Right ventricle myocardium inferior (tissue), 1 donor: Measurements from ENCODE around the gene ELMO1. TPM values are rescaled to one million over a fixed set of nuclear protein-coding genes. Genes with fewer than 3 reads are reported as not detected.
A peak's percentile ranks its signal among the peaks of the same experiment; 100 is the strongest.

Experiments used
- ATAC-seq: fragments of 200-7000 bp; cut with Tn5 transposase; one replicate; pipeline ENCODE4 v1.9.1; 2020; ENCODE audit warnings: mild to moderate bottlenecking, moderate library complexity
- DNase-seq: peaks from one replicate; pipeline ENCODE4 v3.0.0; 2021; ENCODE audit errors: missing footprints
- intact Hi-C: fragments of 100-400 bp; cut with DNase I; formaldehyde crosslinking; loops from one replicate; pipeline ENCODE4 v1.11.0; 2022
- total RNA-seq: library from RNA; stranded (reverse); fragmentation: NEBNext Ultra II Directional; extraction: Animal tissue kit (Norgen Biotek cat#: 25700); gene quantifications from one replicate; pipeline ENCODE4 v1.2.1, GENCODE V29; 2021
- donor health status: DM: no; HTN: yes; CAD: no; lungs with severe emphysema.

Gene ELMO1
- total RNA-seq, 1 donor from 2014 or later = 13.8 TPM

DNA sequence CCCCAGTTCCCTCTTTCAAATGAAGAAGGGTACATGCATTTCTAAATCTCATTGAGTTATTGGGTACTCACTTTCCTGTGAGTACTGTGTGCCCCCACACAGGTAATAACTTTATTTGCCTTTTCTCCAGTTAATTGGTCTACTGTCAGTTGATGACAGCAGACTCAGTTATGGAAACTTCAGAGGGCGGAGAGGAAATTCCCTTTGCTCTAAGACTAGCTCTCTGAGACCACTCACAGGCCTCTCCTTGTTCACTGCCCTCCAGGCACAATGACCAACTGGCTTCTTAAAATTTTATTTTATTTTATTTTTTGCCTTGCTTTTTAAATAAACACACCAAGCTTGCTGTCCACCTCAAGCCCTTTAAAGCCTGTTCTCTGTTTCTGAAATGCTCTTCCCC, 488.6 kb downstream of the ELMO1 start:
- DNase-seq (no peak), ATAC-seq (no peak)
- intact Hi-C loops = no loop called here

- no peak for DNase-seq
- ATAC-seq = no peak
- intact Hi-C loops = no loop called here
These were observed 490.4 kb downstream of the ELMO1 start for GRCh38 chr7:36958111-36958733.

DNA sequence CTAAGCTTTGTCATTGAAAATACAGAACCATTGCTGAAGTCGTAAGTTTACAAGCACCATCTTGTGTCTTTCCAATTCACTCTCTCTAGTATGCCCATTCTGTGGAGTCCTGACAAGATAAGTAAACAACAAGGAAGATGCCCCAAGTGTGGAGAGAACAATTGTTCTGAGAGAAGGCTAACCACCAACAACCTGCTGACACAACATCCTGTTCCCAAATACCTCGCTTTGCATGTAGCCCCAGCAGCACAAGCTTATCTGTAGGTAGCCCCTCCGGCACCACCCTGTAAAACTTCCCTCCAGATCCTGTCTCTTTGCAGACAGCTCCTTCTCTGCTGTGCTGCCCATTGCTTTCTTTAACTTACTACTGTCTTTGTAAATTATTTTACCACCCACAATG, 491.0 kb downstream of the ELMO1 start:
- intact Hi-C loops = no loop called here
- DNase-seq = no peak
- no peak for ATAC-seq

DNA sequence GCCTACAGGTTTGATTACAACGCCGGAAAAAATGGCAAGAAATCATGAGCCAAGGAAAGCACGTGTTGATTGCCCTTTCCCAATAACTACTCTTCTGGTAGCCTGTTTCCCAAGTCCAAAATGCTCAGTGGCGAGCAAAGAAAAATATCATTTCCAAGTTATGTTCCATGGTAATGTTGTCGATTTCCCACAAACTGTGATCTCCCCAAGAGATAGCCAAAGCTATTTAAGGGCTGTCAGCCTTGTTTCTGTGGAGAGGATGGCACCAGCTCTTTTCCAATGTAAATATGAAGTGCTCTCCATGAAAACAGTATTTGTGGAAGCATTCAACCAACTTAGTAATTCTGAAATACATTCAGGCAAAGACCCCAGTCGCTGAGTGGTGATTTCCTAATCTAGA, 491.9 kb downstream of the ELMO1 start:
- intact Hi-C loops = no loop called here
- no peak for ATAC-seq

GRCh38 chr7:36955456-36956129, 493.1 kb downstream of the ELMO1 start:
- intact Hi-C loops = no loop called here
- ATAC-seq (no peak), DNase-seq (no peak)

More for the DNA sequence above, 491.9 kb downstream of the ELMO1 start:
- no peak for DNase-seq

DNA sequence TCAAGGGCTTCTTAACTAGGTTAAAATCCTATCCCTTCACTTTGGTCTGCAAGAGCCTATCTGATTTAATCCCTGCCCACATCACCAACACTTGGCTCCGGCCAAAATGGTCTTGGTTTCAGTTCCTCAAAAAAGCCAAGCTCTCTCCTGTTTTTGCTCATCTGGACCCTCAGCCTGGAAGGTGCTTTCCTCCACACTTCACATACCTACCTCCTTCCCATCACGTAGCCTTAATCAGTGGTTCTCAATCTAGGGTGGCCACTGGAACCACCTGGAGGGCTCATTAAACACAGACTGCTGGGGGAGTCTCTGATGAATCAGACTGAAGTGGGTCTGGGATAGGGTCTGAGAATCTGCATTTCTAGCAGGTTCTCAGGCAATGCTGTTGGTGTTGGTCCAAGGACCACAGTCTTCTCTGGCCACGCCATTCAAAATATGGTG, 497.4 kb downstream of the ELMO1 start:
- DNase-seq (no peak), ATAC-seq (no peak)
- intact Hi-C loops = no loop called here

GRCh38 chr7:36949711-36950600, 498.7 kb downstream of the ELMO1 start:
- peak; percentile 49 for ATAC-seq
- no peak for DNase-seq
- intact Hi-C loops = no loop called here

DNA sequence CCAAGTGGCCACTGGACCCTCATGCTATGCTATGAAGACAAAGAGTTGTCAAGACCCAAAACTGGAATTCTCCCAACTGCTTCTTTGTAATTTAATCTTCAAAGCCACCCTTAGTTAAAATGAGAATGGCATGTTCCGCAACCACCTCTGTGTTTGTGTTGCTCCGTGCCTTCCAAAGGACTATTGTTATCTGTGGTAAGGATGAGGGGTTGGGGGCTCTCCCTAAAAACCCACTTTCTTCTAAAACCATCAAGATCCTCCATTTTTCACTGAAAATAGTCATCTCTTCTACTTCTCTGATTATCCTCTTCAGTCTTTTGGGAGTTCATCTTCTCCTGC, 502.3 kb downstream of the ELMO1 start:
- ATAC-seq = no peak

DNA sequence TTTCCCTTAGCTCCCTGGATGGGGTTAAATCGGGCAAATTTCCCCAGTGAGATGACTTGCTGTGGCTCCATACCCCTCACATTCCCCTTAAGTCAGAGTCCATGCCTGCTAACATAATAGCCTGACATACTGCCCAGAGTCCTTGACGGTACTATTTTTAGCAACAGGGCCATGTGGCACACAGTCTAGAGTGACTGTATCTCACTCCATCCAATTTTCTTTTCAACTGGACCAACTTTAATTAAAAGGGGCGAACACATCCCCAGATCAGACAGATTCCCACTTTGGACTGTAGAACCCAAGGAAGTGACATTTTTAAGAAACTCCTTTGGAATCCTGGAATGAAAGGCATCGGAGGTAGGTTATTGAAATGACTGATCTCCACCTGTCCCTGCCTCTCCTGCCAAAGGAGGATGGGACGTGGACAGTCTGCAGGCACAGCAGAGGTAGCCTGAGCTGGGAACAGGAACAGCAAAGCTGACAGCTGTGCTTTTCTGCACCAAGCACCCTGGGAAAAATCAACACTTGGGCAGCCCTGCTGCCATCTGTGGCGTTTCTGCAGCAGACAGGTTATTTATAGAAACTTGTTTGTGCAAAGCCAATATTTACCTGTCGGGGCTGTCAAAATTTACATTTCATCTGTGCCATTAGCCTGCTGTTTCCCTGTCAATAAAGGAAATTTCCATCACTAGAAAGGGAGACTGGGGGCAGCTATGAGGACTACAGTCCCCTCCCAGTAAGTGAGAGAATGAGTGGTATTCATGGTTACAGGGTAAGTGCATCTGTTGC, 502.9 kb downstream of the ELMO1 start:
- ATAC-seq = peak; percentile 79
- intact Hi-C loops = no loop called here
- no peak for DNase-seq

More for the DNA sequence above, 502.3 kb downstream of the ELMO1 start:
- intact Hi-C loops = no loop called here
- DNase-seq = no peak

DNA sequence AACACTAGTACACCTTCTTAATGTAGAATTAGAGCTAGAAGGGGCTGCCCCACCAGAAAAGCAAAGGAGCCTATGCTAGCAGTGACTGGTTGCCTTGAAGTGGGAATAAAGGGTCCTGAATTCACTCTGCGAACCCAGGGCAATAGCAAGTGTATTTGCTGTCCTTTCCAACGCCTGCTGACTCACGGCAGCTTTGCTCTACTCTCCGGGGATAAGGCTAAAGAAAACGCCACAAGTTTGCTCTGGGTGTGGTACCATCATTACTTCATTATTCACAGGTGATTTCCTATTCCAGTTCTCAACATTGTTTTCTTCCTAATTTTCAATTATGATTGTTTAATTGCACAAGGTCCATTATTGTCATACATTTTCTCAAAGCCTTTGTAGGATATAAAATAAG, 503.8 kb downstream of the ELMO1 start:
- intact Hi-C loops = no loop called here
- ATAC-seq = no peak
- no peak for DNase-seq

DNA sequence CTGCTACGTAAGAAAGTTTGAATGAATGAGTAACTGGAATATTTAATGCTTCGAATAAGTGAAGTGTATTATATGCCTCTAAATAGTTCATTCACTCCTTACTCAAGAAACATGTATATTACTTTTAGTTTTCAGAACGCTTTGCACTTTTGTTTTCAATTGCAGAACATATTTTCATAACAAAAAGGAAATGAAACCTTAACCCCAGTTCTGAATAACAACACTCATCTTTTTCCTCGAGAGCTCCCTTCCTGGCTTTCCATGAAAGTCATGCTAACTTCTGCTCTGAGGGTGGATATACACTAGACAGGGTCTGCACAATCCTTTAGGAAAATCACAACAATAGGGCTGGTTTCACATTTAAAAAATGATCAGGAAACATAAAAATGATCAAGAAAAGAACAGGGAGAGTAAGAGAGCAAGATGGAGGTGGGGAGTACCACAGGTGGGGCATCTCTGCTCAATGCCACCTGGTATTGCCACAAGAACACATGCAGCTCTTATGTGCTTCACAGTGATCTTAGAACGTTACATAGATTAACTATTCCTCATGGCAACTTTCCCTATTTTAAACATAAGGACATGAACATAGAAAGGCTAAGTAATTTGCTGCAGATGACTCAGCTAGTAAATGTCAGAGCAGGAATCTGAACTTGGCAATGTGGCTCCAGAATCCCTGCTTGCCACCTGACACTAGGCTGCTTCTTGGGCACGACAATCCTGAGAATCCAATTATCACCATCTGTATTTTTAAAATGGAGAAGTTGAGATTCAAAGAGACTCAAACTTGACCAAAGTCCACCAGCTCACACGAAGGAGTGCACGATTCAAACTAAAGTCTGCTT, 504.9 kb downstream of the ELMO1 start:
- no peak for ATAC-seq
- DNase-seq = no peak
- intact Hi-C loops = no loop called here

DNA sequence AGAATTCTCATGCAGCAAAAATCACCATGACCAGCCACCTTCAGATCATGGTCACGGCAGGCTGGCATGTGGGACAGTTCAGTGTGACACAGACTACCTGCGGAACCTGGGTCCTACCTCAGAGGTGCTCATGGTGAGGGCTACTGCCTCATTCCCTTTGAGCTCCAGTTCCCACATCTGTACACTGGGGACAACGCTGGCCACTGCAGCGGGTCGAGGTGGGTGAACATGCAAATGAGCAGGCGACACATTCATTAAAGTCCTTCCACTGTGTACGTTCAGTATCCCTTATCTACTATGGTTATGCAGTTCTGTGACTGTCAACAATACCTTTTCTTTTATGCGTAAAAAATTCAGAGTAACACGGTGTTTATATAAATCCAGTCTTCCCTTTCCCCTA, 505.7 kb downstream of the ELMO1 start:
- intact Hi-C loops = no loop called here
- no peak for DNase-seq
- ATAC-seq = no peak

DNA sequence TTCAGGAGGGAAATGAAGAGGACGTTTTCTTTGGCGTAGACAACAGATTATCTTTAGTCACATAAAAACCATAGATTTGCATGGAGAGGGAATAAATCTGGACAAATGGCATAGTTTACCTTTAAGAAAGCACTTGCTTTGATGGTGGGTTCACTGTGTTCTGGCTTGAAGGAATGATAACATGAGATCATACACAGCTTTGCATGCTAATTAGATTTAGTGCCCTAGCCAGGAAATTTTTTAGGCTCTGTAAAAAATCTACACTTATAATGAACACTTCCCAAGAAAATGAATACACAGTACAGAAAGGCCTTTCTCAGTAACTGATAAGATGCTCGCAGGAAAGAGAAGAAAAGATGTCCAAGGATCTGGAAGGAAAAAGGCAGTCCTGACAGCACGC, 506.1 kb downstream of the ELMO1 start:
- intact Hi-C loops = no loop called here
- ATAC-seq (no peak), DNase-seq (no peak)

DNA sequence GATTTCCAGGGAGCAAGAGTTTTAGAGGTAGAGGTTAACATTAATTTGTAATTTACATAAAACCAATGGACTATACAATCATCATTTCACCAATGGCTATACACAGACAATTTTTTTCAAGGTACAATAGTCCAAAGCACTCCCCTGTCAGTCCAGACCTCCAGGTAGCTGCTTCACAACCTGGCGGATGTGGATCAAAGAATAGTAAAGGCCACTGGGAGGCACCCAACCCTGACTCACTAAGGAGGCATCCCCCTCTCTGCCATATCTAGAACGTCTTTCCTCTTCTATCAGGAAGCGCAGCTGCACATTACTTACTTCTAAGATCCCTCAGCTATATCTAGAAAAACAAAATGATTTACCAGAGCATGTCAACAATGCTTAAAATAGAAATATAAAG, 506.6 kb downstream of the ELMO1 start:
- intact Hi-C loops = no loop called here
- no peak for DNase-seq
- no peak for ATAC-seq

GRCh38 chr7:36941359-36941758, 507.3 kb downstream of the ELMO1 start:
- intact Hi-C loops = no loop called here
- ATAC-seq (no peak), DNase-seq (no peak)

GRCh38 chr7:36939816-36940215, 508.8 kb downstream of the ELMO1 start:
- DNase-seq (no peak), ATAC-seq (no peak)
- intact Hi-C loops = no loop called here

DNA sequence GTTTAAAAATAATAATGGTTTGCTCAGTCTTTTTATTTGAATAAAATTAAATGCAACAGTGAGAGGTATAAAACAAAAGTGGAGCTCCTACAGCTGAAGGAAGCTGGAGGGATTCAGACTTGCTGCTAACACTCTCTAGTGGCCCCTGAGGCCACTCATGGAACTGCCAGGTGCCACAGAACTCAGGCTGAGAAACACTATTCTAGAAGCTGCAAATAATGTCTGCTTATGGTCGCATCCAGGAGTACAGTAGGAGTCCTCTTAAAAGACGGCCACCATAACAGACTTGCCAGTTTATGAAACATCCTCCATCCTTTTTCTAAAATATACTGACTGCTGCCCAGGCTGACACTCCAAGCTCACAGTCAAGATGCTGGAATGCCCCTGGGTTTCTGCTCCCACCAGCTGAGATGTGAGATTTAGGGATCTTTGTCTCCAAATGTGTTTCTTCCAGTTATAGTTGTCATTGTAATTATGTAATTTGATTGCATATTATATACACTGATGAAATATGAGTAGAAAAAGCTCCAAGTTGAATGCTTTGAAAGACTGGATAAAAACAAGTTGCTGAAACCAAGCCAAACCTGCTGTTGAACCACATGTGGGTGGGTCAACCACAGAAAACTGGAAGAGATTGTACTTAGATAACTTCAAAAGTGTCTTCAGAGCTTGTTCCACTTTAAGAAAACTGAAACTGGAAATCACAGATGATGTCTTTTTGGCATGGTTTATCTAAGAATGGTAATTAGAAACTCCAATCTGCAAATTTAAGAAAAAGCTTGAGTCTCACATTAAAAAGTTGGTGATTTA, 510.7 kb downstream of the ELMO1 start:
- no peak for DNase-seq
- no peak for ATAC-seq
- intact Hi-C loops = no loop called here

DNA sequence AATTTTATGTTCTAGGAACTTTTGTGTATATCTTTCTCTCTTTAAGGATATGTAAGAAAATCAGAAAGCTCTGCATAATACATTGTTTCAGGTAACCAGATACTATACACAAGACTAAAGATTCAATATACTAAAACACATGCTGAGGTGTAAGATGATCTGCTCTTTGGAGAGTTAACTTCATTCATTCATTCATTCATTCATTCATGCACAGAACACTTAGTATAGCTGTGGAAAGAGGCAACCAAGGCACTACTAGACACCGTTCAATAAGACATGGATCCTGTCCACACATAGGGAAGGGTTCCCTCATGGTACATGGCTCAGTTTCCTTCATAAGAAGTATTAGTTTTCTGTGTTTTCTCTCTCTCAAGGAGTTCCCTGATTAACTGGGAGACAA, 516.8 kb downstream of the ELMO1 start:
- ATAC-seq (no peak), DNase-seq (no peak)
- intact Hi-C loops = no loop called here
